OCI-LY7 (cell line): ENCODE results near the gene NCKAP5. TPM values are rescaled to one million over a fixed set of nuclear protein-coding genes. Genes with fewer than 3 reads are reported as not detected.

Experiments used
- BruUV-seq: library from RNA; stranded (reverse); fragments of 400-500 nt; replicated peaks from 2 replicates; lab custom pipeline; 2021; lab: Mats Ljungman, UMichigan
- CTCF ChIA-PET: fragments of 300-600 bp; sonication (Branson Sonifier 250); formaldehyde crosslinking; loops from one replicate; lab custom pipeline; 2022; ENCODE audit warnings: antibody characterized with exemption; ENCODE audit not compliant: unreplicated experiment; lab: Charles Lee
- POLR2A ChIA-PET: fragments of 300-600 bp; sonication (Branson Sonifier 250); formaldehyde crosslinking; loops from one replicate; lab custom pipeline; 2022; ENCODE audit warnings: antibody characterized with exemption; lab: Charles Lee
- DNase-seq: peaks from one replicate; pipeline ENCODE4 v3.0.0-alpha.2; 2015; ENCODE audit warnings: low spot score
- H2AFZ ChIP-seq: fragments of 200-600 bp; sonication (generic), shearing (Covaris generic); 2 replicates; pipeline ENCODE4 v1.6.1; 2014; ENCODE audit warnings: mild to moderate bottlenecking, antibody characterized with exemption, low read length, moderate library complexity
- H3K27ac ChIP-seq: fragments of 200-600 bp; sonication (generic); 2 replicates; pipeline ENCODE4 v1.5.1; 2014; ENCODE audit warnings: mixed run types, low read depth, mild to moderate bottlenecking, moderate library complexity, low read length, inconsistent platforms; ENCODE audit not compliant: poor library complexity, severe bottlenecking
- H3K36me3 ChIP-seq: fragments of 200-600 bp; sonication (generic); 2 replicates; pipeline ENCODE4 v1.6.1; 2014; ENCODE audit warnings: mild to moderate bottlenecking, antibody characterized with exemption, low read length, moderate library complexity, mixed read lengths; ENCODE audit not compliant: insufficient read depth
- H3K4me1 ChIP-seq: fragments of 200-600 bp; sonication (generic); 2 replicates; pipeline ENCODE4 v1.5.1; 2014; ENCODE audit warnings: mild to moderate bottlenecking, low read length; ENCODE audit not compliant: insufficient read depth, poor library complexity, severe bottlenecking
- H3K4me2 ChIP-seq: fragments of 200-600 bp; sonication (generic); 2 replicates; pipeline ENCODE4 v1.6.1; 2014; ENCODE audit warnings: mild to moderate bottlenecking, low read length
- H3K4me3 ChIP-seq: fragments of 200-600 bp; sonication (generic); 2 replicates; pipeline ENCODE4 v1.5.1; 2014; ENCODE audit warnings: mild to moderate bottlenecking, low read depth, low read length; ENCODE audit not compliant: poor library complexity, severe bottlenecking
- H3K79me2 ChIP-seq: fragments of 200-600 bp; sonication (generic); 2 replicates; pipeline ENCODE4 v1.6.1; 2016; ENCODE audit warnings: low read depth, mild to moderate bottlenecking, low read length, moderate library complexity, mixed read lengths; ENCODE audit not compliant: insufficient read depth
- H3K9me2 ChIP-seq: fragments of 200-600 bp; sonication (generic); 2 replicates; pipeline ENCODE4 v1.6.1; 2016; ENCODE audit warnings: mild to moderate bottlenecking, low read length, mixed read lengths; ENCODE audit not compliant: insufficient read depth
- H3K9me3 ChIP-seq: fragments of 200-600 bp; sonication (generic); 2 replicates; pipeline ENCODE4 v1.6.1; 2014; ENCODE audit warnings: mild to moderate bottlenecking, mixed run types, low read length, mixed read lengths
- H4K20me1 ChIP-seq: fragments of 200-600 bp; sonication (generic); 2 replicates; pipeline ENCODE4 v1.6.1; 2014; ENCODE audit warnings: mild to moderate bottlenecking, antibody characterized with exemption, low read length, moderate library complexity, mixed read lengths; ENCODE audit not compliant: insufficient read depth
- CTCF ChIP-seq: fragments of 200-600 bp; sonication (generic); conservative IDR thresholded peaks from 2 replicates; pipeline ENCODE4 v1.5.1; 2014; ENCODE audit warnings: mild to moderate bottlenecking, antibody characterized with exemption, low read length, moderate library complexity, mixed read lengths
- EZH2phosphoT487 ChIP-seq: fragments of 200-600 bp; sonication (generic); IDR thresholded peaks from 2 replicates; pipeline ENCODE4 v1.6.1; 2018; ENCODE audit warnings: low read depth, borderline replicate concordance, mild to moderate bottlenecking, mixed run types, antibody characterized with exemption, low read length, moderate library complexity, mixed read lengths
- intact Hi-C: fragments of 100-400 bp; cut with micrococcal nuclease; formaldehyde crosslinking; loops from one replicate; pipeline ENCODE4 v1.10.0; 2022; ENCODE audit not compliant: unreplicated experiment
- total RNA-seq, 2 experiments: library from RNA; depleted of rRNA in 1 of 2; stranded (reverse); fragments of >200 nt in 1 of 2; shearing (Covaris generic) in 1 of 2; gene quantifications; 2 replicates each; pipeline ENCODE4 v1.2.3, GENCODE V29; 2014 to 2022

The NCKAP5 gene
- total RNA-seq, 2 experiments from 2014 or later: not detected

- Histone ChIP-seq H3K9me3 (no peaks in the 10 kb centered on the region), H3K27ac (no peak overlapping the region), H3K4me3 (no peak overlapping the region), H4K20me1 (no peaks in the 10 kb centered on the region), H2AFZ (no peak overlapping the region), H3K4me2 (no peak overlapping the region), H3K36me3 (no peaks in the 10 kb centered on the region), H3K4me1 (no peaks in the 10 kb centered on the region), H3K79me2 (no peaks in the 10 kb centered on the region), H3K9me2 (no peaks in the 10 kb centered on the region)
- CTCF ChIA-PET: no interaction called here
- DNase-seq: no peak
- POLR2A ChIA-PET: no interaction called here
- TF ChIP-seq EZH2phosphoT487 (no peak), CTCF (no peak)
- no TSS peak for BruUV-seq
- intact Hi-C loops: no loop called here
These were observed 58.5 kb downstream of the NCKAP5 start for GRCh38 chr2:133509777-133510176.

- intact Hi-C loops: no loop called here
- no peak overlapping the region for H2AFZ ChIP-seq
- no peak overlapping the region for H3K4me2 ChIP-seq
- TF ChIP-seq EZH2phosphoT487 (no peak), CTCF (no peak)
- DNase-seq: no peak
- CTCF ChIA-PET: no interaction called here
- POLR2A ChIA-PET: no interaction called here
- no peaks in the 10 kb centered on the region for H3K9me2 ChIP-seq
- H3K79me2 ChIP-seq: no peaks in the 10 kb centered on the region
- H3K9me3 ChIP-seq: no peaks in the 10 kb centered on the region
- no peaks in the 10 kb centered on the region for H3K4me1 ChIP-seq
- H4K20me1 ChIP-seq: no peaks in the 10 kb centered on the region
- BruUV-seq: no TSS peak
- no peaks in the 10 kb centered on the region for H3K36me3 ChIP-seq
- H3K4me3 ChIP-seq: no peak overlapping the region
- no peak overlapping the region for H3K27ac ChIP-seq
These were observed 59.6 kb downstream of the NCKAP5 start for GRCh38 chr2:133508546-133509165.

GRCh38 chr2:133506996-133507395, 61.3 kb downstream of the NCKAP5 start:
- BruUV-seq: no TSS peak
- no peak for DNase-seq
- H3K27ac ChIP-seq: no peak overlapping the region
- H3K4me3 ChIP-seq: no peak overlapping the region
- intact Hi-C loops: no loop called here
- POLR2A ChIA-PET: no interaction called here
- no peak overlapping the region for H3K4me2 ChIP-seq
- no peaks in the 10 kb centered on the region for H3K4me1 ChIP-seq
- H3K79me2 ChIP-seq: no peaks in the 10 kb centered on the region
- no peak for TF ChIP-seq CTCF
- TF ChIP-seq EZH2phosphoT487: no peak
- no peaks in the 10 kb centered on the region for H3K9me3 ChIP-seq
- CTCF ChIA-PET: no interaction called here
- no peaks in the 10 kb centered on the region for H4K20me1 ChIP-seq
- H2AFZ ChIP-seq: no peak overlapping the region
- no peaks in the 10 kb centered on the region for H3K9me2 ChIP-seq
- H3K36me3 ChIP-seq: no peaks in the 10 kb centered on the region
